Keratinocyte (primary cell): ENCODE measurements around the gene PRKCH. TPM values are rescaled to one million over a fixed set of nuclear protein-coding genes. Genes with fewer than 3 reads are reported as not detected.
"Not testable (repeated sequence)": the region's sequence is repeated elsewhere in the genome, so short reads cannot be mapped to it uniquely, and the experiment has no call there.

Experiments used
- DNase-seq: peaks from one replicate; pipeline ENCODE4 v3.0.0-alpha.2; 2011; ENCODE audit warnings: low read depth, missing footprints, low spot score
- FAIRE-seq: peaks from 2 replicates; lab custom pipeline; 2011; peaks lifted over from hg19 to GRCh38; lab: Jason Lieb, UNC
- H2AFZ ChIP-seq: 2 replicates; pipeline ENCODE4 v1.6.0; 2012; ENCODE audit warnings: low read length, control low read depth, inconsistent platforms; ENCODE audit not compliant: control insufficient read depth
- H3K27ac ChIP-seq: 2 replicates; pipeline ENCODE4 v1.5.1; 2011; ENCODE audit warnings: low read length; ENCODE audit not compliant: control insufficient read depth, insufficient read depth
- H3K27me3 ChIP-seq: 3 replicates; pipeline ENCODE4 v1.6.0; 2011; ENCODE audit warnings: low read length; ENCODE audit not compliant: control insufficient read depth, insufficient read depth; ENCODE audit errors: extremely low read depth
- H3K36me3 ChIP-seq, 2 experiments: 2 replicates in 1 of 2; 3 replicates in 1 of 2; pipeline ENCODE4 v1.5.1; 2011; ENCODE audit warnings: low read length in 2 of 2, mild to moderate bottlenecking in 1 of 2; ENCODE audit not compliant: control insufficient read depth in 2 of 2, insufficient read depth in 2 of 2; ENCODE audit errors: extremely low read depth in 1 of 2
- H3K4me1 ChIP-seq: 3 replicates; pipeline ENCODE4 v1.5.1; 2011; ENCODE audit warnings: low read length; ENCODE audit not compliant: control insufficient read depth, insufficient read depth; ENCODE audit errors: extremely low read depth
- H3K4me2 ChIP-seq: 3 replicates; pipeline ENCODE4 v1.6.0; 2011; ENCODE audit warnings: low read depth, low read length; ENCODE audit not compliant: control insufficient read depth, insufficient read depth; ENCODE audit errors: extremely low read depth
- H3K4me3 ChIP-seq, 3 experiments: fragments of 200-600 bp in 1 of 3; sonication (generic) in 1 of 3; 2 replicates in 2 of 3; 3 replicates in 1 of 3; pipeline ENCODE4 v1.5.1; 2011 to 2016; ENCODE audit warnings: low read length in 3 of 3, mild to moderate bottlenecking in 3 of 3, control low read depth in 2 of 3, inconsistent platforms in 1 of 3, low read depth in 1 of 3, mixed read lengths in 1 of 3, mixed run types in 1 of 3, moderate library complexity in 1 of 3; ENCODE audit not compliant: control insufficient read depth in 2 of 3, insufficient read depth in 2 of 3; ENCODE audit errors: extremely low read depth in 1 of 3
- H3K79me2 ChIP-seq: 2 replicates; pipeline ENCODE4 v1.6.0; 2012; ENCODE audit warnings: low read length; ENCODE audit not compliant: control insufficient read depth, insufficient read depth
- H3K9ac ChIP-seq: 3 replicates; pipeline ENCODE4 v1.6.0; 2011; ENCODE audit warnings: low read length; ENCODE audit not compliant: control insufficient read depth, insufficient read depth; ENCODE audit errors: extremely low read depth
- H3K9me1 ChIP-seq: 3 replicates; pipeline ENCODE4 v1.6.0; 2011; ENCODE audit warnings: low read length; ENCODE audit not compliant: control insufficient read depth, insufficient read depth; ENCODE audit errors: extremely low read depth
- H3K9me3 ChIP-seq: 2 replicates; pipeline ENCODE4 v1.5.1; 2012; ENCODE audit warnings: low read depth, low read length; ENCODE audit not compliant: control insufficient read depth
- H4K20me1 ChIP-seq: 3 replicates; pipeline ENCODE4 v1.6.0; 2011; ENCODE audit warnings: low read length; ENCODE audit not compliant: control insufficient read depth, insufficient read depth; ENCODE audit errors: extremely low read depth
- CTCF ChIP-seq, 3 experiments: IDR thresholded peaks in 1 of 3; conservative IDR thresholded peaks in 1 of 3; optimal IDR thresholded peaks in 1 of 3; 2 replicates in 2 of 3; 3 replicates in 1 of 3; pipeline versions ENCODE3 to v1.5.1; 2011; ENCODE audit warnings: low read length in 3 of 3, mild to moderate bottlenecking in 3 of 3, moderate library complexity in 2 of 3, control low read depth in 1 of 3, inconsistent platforms in 1 of 3; ENCODE audit not compliant: insufficient read depth in 2 of 3; ENCODE audit errors: extremely low read depth in 1 of 3
- EZH2 ChIP-seq: IDR thresholded peaks from one replicate; pipeline ENCODE4 v1.6.1; 2012; ENCODE audit warnings: inconsistent platforms, mild to moderate bottlenecking, low read length, moderate library complexity
- dilution Hi-C: fragments of 300-500 bp; cut with MboI; formaldehyde crosslinking; loops from one replicate; pipeline ENCODE4 v1.7.0; 2020; ENCODE audit warnings: low sequenced_read_pairs; ENCODE audit not compliant: extremely low pct_ligation_motif_present
- polyA plus RNA-seq, 5 experiments: library from polyadenylated mRNA; depleted of rRNA in 3 of 5; stranded (reverse) in 3 of 5; stranded (forward) in 1 of 5; unstranded in 1 of 5; fragments of >200 nt; gene quantifications; 1 replicate in 1 of 5; 2 replicates in 3 of 5; 3 replicates in 1 of 5; pipeline versions ENCODE4 v1.2.1 to v1.2.3, GENCODE V29; 2011 to 2012; ENCODE audit warnings: missing spikeins in 2 of 5, low read depth in 1 of 5, low replicate concordance in 1 of 5

PRKCH gene
- polyA plus RNA-seq, 1 donor (not counting 4 experiments of a cell fraction or from before 2014, with no cell fraction given), result 13.7 TPM

DNA sequence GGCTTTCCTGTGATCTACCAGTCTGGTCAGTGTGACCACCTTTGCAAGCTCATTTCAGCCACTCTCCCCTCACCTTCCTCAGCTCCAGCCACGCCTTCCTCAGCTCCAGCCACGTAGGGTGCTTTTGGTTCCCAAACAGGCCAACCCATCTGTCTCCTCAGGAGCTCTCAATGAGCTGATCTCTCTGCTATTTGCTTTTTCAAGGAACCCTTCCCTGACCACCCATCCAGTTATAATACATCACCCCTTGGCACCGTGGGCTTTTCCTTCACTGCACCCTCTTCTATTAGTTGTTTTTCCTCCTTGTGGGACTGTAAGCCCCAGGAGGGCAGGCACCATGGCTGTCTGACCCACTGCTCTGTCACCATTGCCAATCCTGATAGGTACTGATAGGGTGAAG lies 2.3 kb upstream of the PRKCH start:
- H3K4me3 ChIP-seq, result no peak overlapping the region

GRCh38 chr14:61319706-61320105 lies 1.7 kb upstream of the PRKCH start:
- no peak overlapping the region for H3K4me3 ChIP-seq
- H3K9me1 ChIP-seq, result no peaks in the 10 kb centered on the region
- H2AFZ ChIP-seq, result no peak overlapping the region
- no peaks in the 10 kb centered on the region for H4K20me1 ChIP-seq
- no peaks in the 10 kb centered on the region for H3K36me3 ChIP-seq
- no peak overlapping the region for H3K4me2 ChIP-seq
- peaks cover 12% of the 10 kb centered on the region for H3K4me1 ChIP-seq
- no peaks in the 10 kb centered on the region for H3K27me3 ChIP-seq
- H3K27ac ChIP-seq, result no peak overlapping the region
- DNase-seq (no peak), FAIRE-seq (no peak)
- no peaks in the 10 kb centered on the region for H3K9me3 ChIP-seq
- peaks cover 8% of the 10 kb centered on the region for H3K79me2 ChIP-seq
- TF ChIP-seq EZH2 (no peak), CTCF (optimal IDR thresholded peaks at IDR 0.05 in 1 of 3, IDR thresholded peaks at IDR 0.05 in 1 of 3, conservative IDR thresholded peaks at IDR 0.05 in 1 of 3; ENCODE audit: extremely low read depth in 1 of 3, insufficient read depth in 2 of 3, low read length in 3 of 3) (no peak)
- dilution Hi-C loops, result no loop called here
- no peak overlapping the region for H3K9ac ChIP-seq

More for the DNA sequence above, 2.3 kb upstream of the PRKCH start:
- H4K20me1 ChIP-seq, result no peaks in the 10 kb centered on the region
- H3K79me2 ChIP-seq, result peaks cover 7% of the 10 kb centered on the region
- no peaks in the 10 kb centered on the region for H3K9me1 ChIP-seq
- dilution Hi-C loops, result no loop called here
- H3K9me3 ChIP-seq, result no peaks in the 10 kb centered on the region
- TF ChIP-seq EZH2 (no peak), CTCF (optimal IDR thresholded peaks at IDR 0.05 in 1 of 3, IDR thresholded peaks at IDR 0.05 in 1 of 3, conservative IDR thresholded peaks at IDR 0.05 in 1 of 3; ENCODE audit: extremely low read depth in 1 of 3, insufficient read depth in 2 of 3, low read length in 3 of 3) (no peak)
- no peak overlapping the region for H3K4me2 ChIP-seq
- no peak for DNase-seq
- H3K27me3 ChIP-seq, result no peaks in the 10 kb centered on the region
- no peak overlapping the region for H2AFZ ChIP-seq
- peaks cover 11% of the 10 kb centered on the region for H3K4me1 ChIP-seq
- H3K27ac ChIP-seq, result no peak overlapping the region
- no peak overlapping the region for H3K9ac ChIP-seq
- H3K36me3 ChIP-seq, result no peaks in the 10 kb centered on the region
- FAIRE-seq, result no peak

GRCh38 chr14:61320170-61320569 lies 1.2 kb upstream of the PRKCH start:
- peaks cover 12% of the 10 kb centered on the region for H3K4me1 ChIP-seq
- H3K4me2 ChIP-seq, H3K27me3 ChIP-seq, DNase-seq, H4K20me1 ChIP-seq, dilution Hi-C loops, H2AFZ ChIP-seq, H3K9me3 ChIP-seq, H3K36me3 ChIP-seq, FAIRE-seq, H3K9me1 ChIP-seq, H3K4me3 ChIP-seq, H3K9ac ChIP-seq, H3K27ac ChIP-seq, H3K79me2 ChIP-seq: not testable (repeated sequence)
